Fibroblast of skin of abdomen (primary cell): Measurements from ENCODE around the gene ZNF324B.
A peak's percentile ranks its signal among the peaks of the same experiment; 100 is the strongest.
"Not testable (repeated sequence)": the region's sequence is repeated elsewhere in the genome, so short reads cannot be mapped to it uniquely, and the experiment has no call there.

Source experiments
- DNase-seq: peaks from one replicate; pipeline ENCODE4 v3.0.0-alpha.2; 2013

The ZNF324B gene

GRCh38 chr19:58455306-58455705 is 3.9 kb downstream of the ZNF324B start:
- DNase-seq: no peak

GRCh38 chr19:58456111-58456510 is 4.7 kb downstream of the ZNF324B start:
- no peak for DNase-seq

GRCh38 chr19:58460039-58460438 is 8.6 kb downstream of the ZNF324B start:
- no peak for DNase-seq

GRCh38 chr19:58466089-58466759 is 14.8 kb downstream of the ZNF324B start:
- DNase-seq: no peak

- peak; percentile 94 for DNase-seq
Measured at GRCh38 chr19:58466760-58467589, 15.6 kb downstream of the ZNF324B start, which contains the start of gene ZNF324. Gene ZNF324 (plus strand): TSS chr19:58467080. CDS start chr19:58469186, 2,106 bp downstream.

- no peak for DNase-seq
Measured at GRCh38 chr19:58468216-58468839, 16.9 kb downstream of the ZNF324B start.

- no peak for DNase-seq
Measured at GRCh38 chr19:58469241-58470013, 18.0 kb downstream of the ZNF324B start.

GRCh38 chr19:58470837-58471543 is 19.6 kb downstream of the ZNF324B start:
- DNase-seq: not testable (repeated sequence)

GRCh38 chr19:58471736-58472135 is 20.3 kb downstream of the ZNF324B start:
- DNase-seq: no peak

GRCh38 chr19:58473775-58474174 is 22.4 kb downstream of the ZNF324B start:
- DNase-seq: no peak

- DNase-seq: peak; percentile 68
Measured at GRCh38 chr19:58474291-58474996, 23.0 kb downstream of the ZNF324B start.

- DNase-seq: no peak
Measured at GRCh38 chr19:58474997-58475713, 23.7 kb downstream of the ZNF324B start.

GRCh38 chr19:58475714-58476497 is 24.5 kb downstream of the ZNF324B start, which contains the start of gene ZNF446:
Gene ZNF446 (plus strand): TSS chr19:58476352. CDS start chr19:58477219, 867 bp downstream.
- peak; percentile 96 for DNase-seq

- DNase-seq: no peak
Measured at GRCh38 chr19:58476498-58477015, 25.1 kb downstream of the ZNF324B start.

GRCh38 chr19:58477130-58477529 is 25.7 kb downstream of the ZNF324B start:
- DNase-seq: no peak

GRCh38 chr19:58477871-58478270 is 26.4 kb downstream of the ZNF324B start:
- DNase-seq: no peak

- DNase-seq: no peak
Measured at GRCh38 chr19:58479303-58479702, 27.9 kb downstream of the ZNF324B start.

- no peak for DNase-seq
Measured at GRCh38 chr19:58479736-58480480, 28.5 kb downstream of the ZNF324B start.

GRCh38 chr19:58480481-58480830 is 29.0 kb downstream of the ZNF324B start:
- DNase-seq: no peak
